ENCODE data around the gene KDM4C.

The KDM4C gene

DNA sequence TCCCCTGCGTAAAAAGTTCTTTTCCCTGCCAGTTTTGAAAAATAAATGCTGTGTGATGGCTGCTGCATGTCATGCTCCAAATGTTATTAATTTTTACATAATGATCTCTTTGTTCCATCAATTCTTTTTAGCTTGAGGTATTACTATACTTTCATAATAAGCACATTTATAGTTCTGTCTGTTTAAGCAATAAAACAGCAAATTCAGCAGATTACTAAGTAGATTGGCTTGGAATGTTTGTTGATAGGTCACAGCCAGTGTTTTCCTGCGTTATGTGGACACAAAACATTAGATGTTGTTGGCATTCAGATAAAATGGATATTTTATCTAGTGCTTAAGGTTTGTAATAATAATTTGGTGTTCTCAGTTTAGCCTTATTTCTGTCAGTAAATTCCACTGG lies 242.0 kb downstream of the KDM4C start:
- TF ChIP-seq, protein P1, sequence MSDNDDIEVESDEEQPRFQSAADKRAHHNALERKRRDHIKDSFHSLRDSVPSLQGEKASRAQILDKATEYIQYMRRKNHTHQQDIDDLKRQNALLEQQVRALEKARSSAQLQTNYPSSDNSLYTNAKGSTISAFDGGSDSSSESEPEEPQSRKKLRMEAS (IDR thresholded peaks at IDR 0.05), result no peak
- TF ChIP-seq EP300 (IDR thresholded peaks at IDR 0.05; ENCODE audit: borderline replicate concordance), result no peak
- no peak for TF ChIP-seq FOXM1 (IDR thresholded peaks at IDR 0.05; ENCODE audit: borderline replicate concordance, low read depth)
- no peak for TF ChIP-seq TEAD4 (IDR thresholded peaks at IDR 0.05)
- TF ChIP-seq, protein P2, sequence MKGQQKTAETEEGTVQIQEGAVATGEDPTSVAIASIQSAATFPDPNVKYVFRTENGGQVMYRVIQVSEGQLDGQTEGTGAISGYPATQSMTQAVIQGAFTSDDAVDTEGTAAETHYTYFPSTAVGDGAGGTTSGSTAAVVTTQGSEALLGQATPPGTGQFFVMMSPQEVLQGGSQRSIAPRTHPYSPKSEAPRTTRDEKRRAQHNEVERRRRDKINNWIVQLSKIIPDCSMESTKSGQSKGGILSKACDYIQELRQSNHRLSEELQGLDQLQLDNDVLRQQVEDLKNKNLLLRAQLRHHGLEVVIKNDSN (IDR thresholded peaks at IDR 0.05), result no peak
- TF ChIP-seq TAF1 (IDR thresholded peaks at IDR 0.05; ENCODE audit: low read depth), result no peak
- TF ChIP-seq CREB1 (IDR thresholded peaks at IDR 0.05; ENCODE audit: low read depth), result no peak
- no peak for TF ChIP-seq CEBPB (IDR thresholded peaks at IDR 0.05)
- no peak for TF ChIP-seq NFIC (IDR thresholded peaks at IDR 0.05)
- TF ChIP-seq ZBTB7A (IDR thresholded peaks at IDR 0.05; ENCODE audit: low read depth), result no peak
- TF ChIP-seq TCF12 (IDR thresholded peaks at IDR 0.05; ENCODE audit: low read depth), result no peak
- no peak for TF ChIP-seq RAD21 (IDR thresholded peaks at IDR 0.05; ENCODE audit: low read depth)
- no peak for TF ChIP-seq EGR1 (IDR thresholded peaks at IDR 0.05)
- TF ChIP-seq YY1 (IDR thresholded peaks at IDR 0.05; ENCODE audit: low read depth), result no peak
- TF ChIP-seq, protein P3, sequence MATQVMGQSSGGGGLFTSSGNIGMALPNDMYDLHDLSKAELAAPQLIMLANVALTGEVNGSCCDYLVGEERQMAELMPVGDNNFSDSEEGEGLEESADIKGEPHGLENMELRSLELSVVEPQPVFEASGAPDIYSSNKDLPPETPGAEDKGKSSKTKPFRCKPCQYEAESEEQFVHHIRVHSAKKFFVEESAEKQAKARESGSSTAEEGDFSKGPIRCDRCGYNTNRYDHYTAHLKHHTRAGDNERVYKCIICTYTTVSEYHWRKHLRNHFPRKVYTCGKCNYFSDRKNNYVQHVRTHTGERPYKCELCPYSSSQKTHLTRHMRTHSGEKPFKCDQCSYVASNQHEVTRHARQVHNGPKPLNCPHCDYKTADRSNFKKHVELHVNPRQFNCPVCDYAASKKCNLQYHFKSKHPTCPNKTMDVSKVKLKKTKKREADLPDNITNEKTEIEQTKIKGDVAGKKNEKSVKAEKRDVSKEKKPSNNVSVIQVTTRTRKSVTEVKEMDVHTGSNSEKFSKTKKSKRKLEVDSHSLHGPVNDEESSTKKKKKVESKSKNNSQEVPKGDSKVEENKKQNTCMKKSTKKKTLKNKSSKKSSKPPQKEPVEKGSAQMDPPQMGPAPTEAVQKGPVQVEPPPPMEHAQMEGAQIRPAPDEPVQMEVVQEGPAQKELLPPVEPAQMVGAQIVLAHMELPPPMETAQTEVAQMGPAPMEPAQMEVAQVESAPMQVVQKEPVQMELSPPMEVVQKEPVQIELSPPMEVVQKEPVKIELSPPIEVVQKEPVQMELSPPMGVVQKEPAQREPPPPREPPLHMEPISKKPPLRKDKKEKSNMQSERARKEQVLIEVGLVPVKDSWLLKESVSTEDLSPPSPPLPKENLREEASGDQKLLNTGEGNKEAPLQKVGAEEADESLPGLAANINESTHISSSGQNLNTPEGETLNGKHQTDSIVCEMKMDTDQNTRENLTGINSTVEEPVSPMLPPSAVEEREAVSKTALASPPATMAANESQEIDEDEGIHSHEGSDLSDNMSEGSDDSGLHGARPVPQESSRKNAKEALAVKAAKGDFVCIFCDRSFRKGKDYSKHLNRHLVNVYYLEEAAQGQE (IDR thresholded peaks at IDR 0.05; ENCODE audit: low read depth), result no peak

DNA sequence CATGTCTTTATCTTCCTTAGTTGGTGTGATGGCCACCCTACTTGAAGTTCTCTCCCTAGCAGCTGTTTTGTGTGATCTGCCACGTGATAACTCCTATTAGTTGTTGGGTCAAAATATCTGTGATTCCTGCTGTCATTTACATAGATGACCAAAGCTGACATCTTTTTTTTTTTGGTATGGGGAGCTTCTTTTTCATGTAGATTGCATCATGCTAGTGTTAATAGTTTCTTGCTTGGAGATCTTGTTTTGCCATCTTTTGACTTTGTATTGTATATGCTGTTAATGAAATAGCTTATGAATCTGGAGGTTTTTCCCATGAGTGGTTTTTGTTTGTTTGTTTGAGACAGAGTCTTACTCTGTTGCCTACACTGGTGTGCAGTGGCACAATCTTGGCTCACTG lies 243.8 kb downstream of the KDM4C start:
- TF ChIP-seq EGR1 (IDR thresholded peaks at IDR 0.05) (no peak), TEAD4 (IDR thresholded peaks at IDR 0.05) (no peak), RAD21 (IDR thresholded peaks at IDR 0.05; ENCODE audit: low read depth) (no peak), TAF1 (IDR thresholded peaks at IDR 0.05; ENCODE audit: low read depth) (no peak), NFIC (IDR thresholded peaks at IDR 0.05) (no peak), FOXM1 (IDR thresholded peaks at IDR 0.05; ENCODE audit: borderline replicate concordance, low read depth) (no peak), CEBPB (IDR thresholded peaks at IDR 0.05) (no peak), EP300 (IDR thresholded peaks at IDR 0.05; ENCODE audit: borderline replicate concordance) (no peak), ZBTB7A (IDR thresholded peaks at IDR 0.05; ENCODE audit: low read depth) (no peak), CREB1 (IDR thresholded peaks at IDR 0.05; ENCODE audit: low read depth) (no peak), YY1 (IDR thresholded peaks at IDR 0.05; ENCODE audit: low read depth) (no peak), TCF12 (IDR thresholded peaks at IDR 0.05; ENCODE audit: low read depth) (no peak)
- TF ChIP-seq, protein P1 (IDR thresholded peaks at IDR 0.05), result no peak
- TF ChIP-seq, protein P3 (IDR thresholded peaks at IDR 0.05; ENCODE audit: low read depth), result no peak
- TF ChIP-seq, protein P2 (IDR thresholded peaks at IDR 0.05), result no peak

DNA sequence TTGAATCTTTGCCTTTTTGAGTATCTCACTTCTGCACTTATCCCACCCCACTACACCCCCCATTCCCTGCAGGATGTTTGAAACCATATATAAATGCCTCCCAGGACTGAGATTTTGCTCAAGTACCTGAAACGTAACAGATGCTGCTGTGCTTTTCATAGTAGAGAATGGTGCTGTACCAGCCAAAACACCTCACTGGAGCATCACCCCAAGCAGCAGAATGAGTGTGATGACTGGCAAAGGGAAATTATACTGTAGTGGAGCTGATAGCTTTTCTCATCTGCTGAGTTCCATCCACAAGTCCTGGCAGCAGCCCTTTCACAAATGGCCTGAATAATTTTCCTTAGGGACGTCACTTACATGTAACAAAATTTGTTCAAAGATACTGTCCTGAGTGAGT lies 246.1 kb downstream of the KDM4C start:
- TF ChIP-seq ZBTB7A (IDR thresholded peaks at IDR 0.05; ENCODE audit: low read depth) (no peak), YY1 (IDR thresholded peaks at IDR 0.05; ENCODE audit: low read depth) (no peak), TAF1 (IDR thresholded peaks at IDR 0.05; ENCODE audit: low read depth) (no peak), TCF12 (IDR thresholded peaks at IDR 0.05; ENCODE audit: low read depth) (no peak), EGR1 (IDR thresholded peaks at IDR 0.05) (no peak), CEBPB (IDR thresholded peaks at IDR 0.05) (no peak), TEAD4 (IDR thresholded peaks at IDR 0.05) (no peak), RAD21 (IDR thresholded peaks at IDR 0.05; ENCODE audit: low read depth) (no peak), EP300 (IDR thresholded peaks at IDR 0.05; ENCODE audit: borderline replicate concordance) (no peak)
- TF ChIP-seq, protein P3 (IDR thresholded peaks at IDR 0.05; ENCODE audit: low read depth), result no peak

DNA sequence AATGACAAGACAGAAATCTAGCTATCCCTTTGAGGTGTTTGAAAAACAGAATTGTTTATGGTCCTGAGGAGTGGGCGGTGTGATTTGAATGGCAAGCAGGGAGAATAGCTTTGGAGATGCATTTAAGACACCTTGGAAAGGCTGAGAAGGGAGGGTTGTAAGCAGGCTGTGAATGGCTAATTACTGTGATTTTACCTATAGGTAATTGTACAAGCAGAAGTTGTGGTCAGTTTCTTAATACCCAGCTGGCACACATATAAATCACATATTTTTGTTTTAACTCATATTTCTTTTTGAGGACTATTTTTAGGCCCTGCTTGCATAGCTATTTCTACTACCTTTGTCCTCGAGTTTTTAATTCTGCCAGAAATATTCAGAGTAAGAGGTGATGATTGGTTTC lies 248.6 kb downstream of the KDM4C start:
- TF ChIP-seq, protein P2 (IDR thresholded peaks at IDR 0.05), result no peak
- TF ChIP-seq EGR1 (IDR thresholded peaks at IDR 0.05) (no peak), CREB1 (IDR thresholded peaks at IDR 0.05; ENCODE audit: low read depth) (no peak), FOXM1 (IDR thresholded peaks at IDR 0.05; ENCODE audit: borderline replicate concordance, low read depth) (no peak), YY1 (IDR thresholded peaks at IDR 0.05; ENCODE audit: low read depth) (no peak), RAD21 (IDR thresholded peaks at IDR 0.05; ENCODE audit: low read depth) (no peak), TAF1 (IDR thresholded peaks at IDR 0.05; ENCODE audit: low read depth) (no peak), TEAD4 (IDR thresholded peaks at IDR 0.05) (no peak), TCF12 (IDR thresholded peaks at IDR 0.05; ENCODE audit: low read depth) (no peak), ZBTB7A (IDR thresholded peaks at IDR 0.05; ENCODE audit: low read depth) (no peak), EP300 (IDR thresholded peaks at IDR 0.05; ENCODE audit: borderline replicate concordance) (no peak), CEBPB (IDR thresholded peaks at IDR 0.05) (no peak), NFIC (IDR thresholded peaks at IDR 0.05) (no peak)
- TF ChIP-seq, protein P1 (IDR thresholded peaks at IDR 0.05), result no peak
- TF ChIP-seq, protein P3 (IDR thresholded peaks at IDR 0.05; ENCODE audit: low read depth), result no peak
